ENCODE measurements around the gene CYRIA. TPM values are rescaled to one million over a fixed set of nuclear protein-coding genes. Genes with fewer than 3 reads are reported as not detected.
A peak's percentile ranks its signal among the peaks of the same experiment; 100 is the strongest.

CYRIA gene
- total RNA-seq, 2 donors from 2014 or later: 0.86 to 1.4 TPM

GRCh38 chr2:16657671-16658070 lies 8.0 kb downstream of the CYRIA start:
- Histone ChIP-seq H3K27me3 (ENCODE audit: control insufficient read depth, insufficient read depth, low read length, poor library complexity, severe bottlenecking) (peaks cover 23% of the 10 kb centered on the region), H3K27ac (ENCODE audit: low read depth, low read length) (no peak overlapping the region), H3K36me3 (ENCODE audit: control insufficient read depth, insufficient read depth, low read length) (no peaks in the 10 kb centered on the region), H3K4me1 (ENCODE audit: control insufficient read depth, insufficient read depth, low read length) (no peaks in the 10 kb centered on the region), H3K4me3 (ENCODE audit: low read length) (no peak overlapping the region), H3K9ac (ENCODE audit: extremely low read depth, low read length, poor library complexity, severe bottlenecking) (no peak overlapping the region), H3K9me3 (ENCODE audit: control insufficient read depth, low read length) (no peaks in the 10 kb centered on the region)
- Mint-ChIP-seq H3K36me3 (ENCODE audit: low read depth) (no peaks in the 10 kb centered on the region), H3K4me1 (peaks cover 3% of the 10 kb centered on the region), H3K9me3 (no peaks in the 10 kb centered on the region), H3K27ac (no peak overlapping the region), H3K27me3 (ENCODE audit: insufficient read depth) (peaks cover 16% of the 10 kb centered on the region), H3K4me3 (no peak overlapping the region)
- 90% methylated on average over 1 of the region's 1 CpG; no CpG with 5 or more reads in 1 of the 2 experiments for WGBS, 2 experiments (ENCODE audit: insufficient coverage in 1 of 2, insufficient read length in 1 of 2)
- no peak for TF ChIP-seq CTCF (conservative IDR thresholded peaks at IDR 0.05)
- DNase-seq: peak; percentile 5

DNA sequence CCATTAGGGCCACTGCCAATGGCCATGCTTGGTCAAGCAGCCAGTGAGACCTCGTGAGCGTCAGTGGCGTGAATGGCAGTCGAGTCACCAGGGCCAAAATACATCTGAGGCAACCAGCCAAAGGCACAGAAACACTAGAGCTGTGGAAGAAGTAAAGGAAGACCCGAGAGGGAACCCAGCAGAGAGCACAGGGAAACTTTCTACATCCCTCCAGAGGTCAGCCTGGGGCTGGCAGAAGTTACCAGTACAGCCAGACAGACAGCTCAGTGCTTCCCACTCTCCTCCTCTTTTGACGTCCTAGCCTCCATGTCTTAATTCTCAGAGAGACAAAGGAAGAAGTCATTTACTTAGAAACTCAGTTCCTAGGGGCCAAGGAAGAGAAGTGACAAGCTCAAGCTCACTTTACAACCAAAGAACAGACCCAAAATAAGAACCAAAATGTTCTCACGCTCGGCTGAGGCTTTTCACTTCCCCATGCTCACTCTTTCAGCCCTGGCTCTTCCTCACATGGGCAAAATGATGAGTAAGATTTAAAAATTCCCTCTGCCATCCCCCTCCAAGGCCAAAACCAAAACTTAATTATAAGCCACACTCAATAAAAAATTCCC lies 8.7 kb downstream of the CYRIA start:
- no peak for TF ChIP-seq CTCF (conservative IDR thresholded peaks at IDR 0.05)
- no peak overlapping the region for H3K27ac ChIP-seq (ENCODE audit: low read depth, low read length)
- no peaks in the 10 kb centered on the region for H3K36me3 ChIP-seq (ENCODE audit: control insufficient read depth, insufficient read depth, low read length)
- Mint-ChIP-seq H3K4me1 (peaks cover 7% of the 10 kb centered on the region), H3K4me3 (no peak overlapping the region), H3K27ac (no peak overlapping the region), H3K36me3 (ENCODE audit: low read depth) (no peaks in the 10 kb centered on the region), H3K9me3 (no peaks in the 10 kb centered on the region), H3K27me3 (ENCODE audit: insufficient read depth) (peaks cover 16% of the 10 kb centered on the region)
- peaks cover 22% of the 10 kb centered on the region for H3K27me3 ChIP-seq (ENCODE audit: control insufficient read depth, insufficient read depth, low read length, poor library complexity, severe bottlenecking)
- H3K9ac ChIP-seq (ENCODE audit: extremely low read depth, low read length, poor library complexity, severe bottlenecking): no peak overlapping the region
- no peak overlapping the region for H3K4me3 ChIP-seq (ENCODE audit: low read length)
- no peaks in the 10 kb centered on the region for H3K4me1 ChIP-seq (ENCODE audit: control insufficient read depth, insufficient read depth, low read length)
- 92 to 93% methylated on average over 5 to 8 of the region's 8 CpGs for WGBS, 2 experiments (ENCODE audit: insufficient coverage in 1 of 2, insufficient read length in 1 of 2)
- H3K9me3 ChIP-seq (ENCODE audit: control insufficient read depth, low read length): no peaks in the 10 kb centered on the region
- peak; percentile 35 for DNase-seq

- WGBS, 2 experiments (ENCODE audit: insufficient coverage in 1 of 2, insufficient read length in 1 of 2): 88 to 100% methylated on average over 3 to 4 of the region's 4 CpGs
- no peak overlapping the region for H3K27ac Mint-ChIP-seq
- no peaks in the 10 kb centered on the region for H3K9me3 Mint-ChIP-seq
- Histone ChIP-seq H3K4me1 (ENCODE audit: control insufficient read depth, insufficient read depth, low read length) (no peaks in the 10 kb centered on the region), H3K27ac (ENCODE audit: low read depth, low read length) (no peak overlapping the region), H3K9ac (ENCODE audit: extremely low read depth, low read length, poor library complexity, severe bottlenecking) (no peak overlapping the region), H3K4me3 (ENCODE audit: low read length) (no peak overlapping the region), H3K9me3 (ENCODE audit: control insufficient read depth, low read length) (no peaks in the 10 kb centered on the region), H3K27me3 (ENCODE audit: control insufficient read depth, insufficient read depth, low read length, poor library complexity, severe bottlenecking) (peaks cover 29% of the 10 kb centered on the region), H3K36me3 (ENCODE audit: control insufficient read depth, insufficient read depth, low read length) (no peaks in the 10 kb centered on the region)
- DNase-seq: peak; percentile 22
- H3K27me3 Mint-ChIP-seq (ENCODE audit: insufficient read depth): peaks cover 18% of the 10 kb centered on the region
- peaks cover 7% of the 10 kb centered on the region for H3K4me1 Mint-ChIP-seq
- TF ChIP-seq CTCF (conservative IDR thresholded peaks at IDR 0.05): no peak
- H3K36me3 Mint-ChIP-seq (ENCODE audit: low read depth): no peaks in the 10 kb centered on the region
- H3K4me3 Mint-ChIP-seq: no peak overlapping the region
These were observed 9.6 kb downstream of the CYRIA start for GRCh38 chr2:16655905-16656642.
